Vagina (tissue), 2 donors: ENCODE measurements around the gene MAX.

Experiments
- POLR2A ChIP-seq, 2 donors: fragments of 450-650 bp; IDR thresholded peaks; one replicate each; pipeline ENCODE4 v1.6.1; 2017; ENCODE audit warnings: antibody characterized with exemption in 2 of 2, mild to moderate bottlenecking in 2 of 2, moderate library complexity in 2 of 2
- TF ChIP-seq, protein P1 (sequence below), 3 experiments: fragments of 450-650 bp in 2 of 3; fragments of 200-600 bp in 1 of 3; sonication (generic) in 1 of 3; IDR thresholded peaks; one replicate each; pipeline ENCODE4 v1.5.1; 2017 to 2019; ENCODE audit warnings: antibody characterized with exemption in 3 of 3, mild to moderate bottlenecking in 2 of 3, moderate library complexity in 2 of 3

- TF ChIP-seq, protein P1, sequence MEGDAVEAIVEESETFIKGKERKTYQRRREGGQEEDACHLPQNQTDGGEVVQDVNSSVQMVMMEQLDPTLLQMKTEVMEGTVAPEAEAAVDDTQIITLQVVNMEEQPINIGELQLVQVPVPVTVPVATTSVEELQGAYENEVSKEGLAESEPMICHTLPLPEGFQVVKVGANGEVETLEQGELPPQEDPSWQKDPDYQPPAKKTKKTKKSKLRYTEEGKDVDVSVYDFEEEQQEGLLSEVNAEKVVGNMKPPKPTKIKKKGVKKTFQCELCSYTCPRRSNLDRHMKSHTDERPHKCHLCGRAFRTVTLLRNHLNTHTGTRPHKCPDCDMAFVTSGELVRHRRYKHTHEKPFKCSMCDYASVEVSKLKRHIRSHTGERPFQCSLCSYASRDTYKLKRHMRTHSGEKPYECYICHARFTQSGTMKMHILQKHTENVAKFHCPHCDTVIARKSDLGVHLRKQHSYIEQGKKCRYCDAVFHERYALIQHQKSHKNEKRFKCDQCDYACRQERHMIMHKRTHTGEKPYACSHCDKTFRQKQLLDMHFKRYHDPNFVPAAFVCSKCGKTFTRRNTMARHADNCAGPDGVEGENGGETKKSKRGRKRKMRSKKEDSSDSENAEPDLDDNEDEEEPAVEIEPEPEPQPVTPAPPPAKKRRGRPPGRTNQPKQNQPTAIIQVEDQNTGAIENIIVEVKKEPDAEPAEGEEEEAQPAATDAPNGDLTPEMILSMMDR (IDR thresholded peaks at IDR 0.05): no peak
- TF ChIP-seq POLR2A (IDR thresholded peaks at IDR 0.05): no peak
These were observed 28.6 kb downstream of the MAX start for GRCh38 chr14:65073605-65074201.
